ENCODE measurements around the gene PPP2R2B. TPM values are rescaled to one million over a fixed set of nuclear protein-coding genes. Genes with fewer than 3 reads are reported as not detected.

PPP2R2B gene
- total RNA-seq, 1 experiment from 2014 or later = not detected

DNA sequence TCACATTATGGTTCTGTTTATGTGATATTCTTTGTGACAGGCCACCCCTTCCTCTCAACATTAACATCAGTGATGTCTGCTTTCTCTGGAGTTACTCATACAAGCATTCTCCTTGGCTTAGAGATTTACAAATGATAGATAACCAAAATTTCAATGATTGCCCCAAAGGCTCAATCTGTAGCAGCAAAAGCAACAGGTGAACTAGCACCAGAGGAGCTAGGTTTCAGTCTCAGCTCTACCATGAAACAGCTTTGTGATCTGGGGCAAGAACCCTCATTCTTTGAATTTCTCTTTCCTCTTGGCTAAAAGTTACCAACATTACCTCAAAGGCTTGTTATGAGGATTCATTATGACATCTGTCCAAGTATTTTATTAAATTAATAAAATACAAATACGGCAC, 120.5 kb downstream of the PPP2R2B start:
- BruUV-seq (replicated peaks) = no TSS peak
- DNase-seq (ENCODE audit: low read depth, low spot score) = no peak
- no peak overlapping the region for H3K4me3 ChIP-seq (replicated peaks in 1 of 2; ENCODE audit: low read depth in 1 of 2, low read length in 2 of 2)
- no peak overlapping the region for H3K4me2 ChIP-seq (ENCODE audit: low read length)
- no peaks in the 10 kb centered on the region for H4K20me1 ChIP-seq (ENCODE audit: insufficient read depth)
- CTCF ChIA-PET = no interaction called here
- no peaks in the 10 kb centered on the region for H3K4me1 ChIP-seq (ENCODE audit: control insufficient read depth in 1 of 2, insufficient read depth in 2 of 2, low read length in 2 of 2)
- TF ChIP-seq TCF7L2 (IDR thresholded peaks at IDR 0.05; ENCODE audit: borderline replicate concordance, extremely low read depth, insufficient read depth, insufficient read length) (no peak), EZH2phosphoT487 (IDR thresholded peaks at IDR 0.05; ENCODE audit: borderline replicate concordance) (no peak), CBX3 (IDR thresholded peaks at IDR 0.05; ENCODE audit: low read depth) (no peak), RAD21 (IDR thresholded peaks at IDR 0.05; ENCODE audit: low read depth) (no peak), JUND (IDR thresholded peaks at IDR 0.05) (no peak), CEBPB (IDR thresholded peaks at IDR 0.05; ENCODE audit: low read depth) (no peak), SP1 (IDR thresholded peaks at IDR 0.05; ENCODE audit: low read depth) (no peak), SRF (IDR thresholded peaks at IDR 0.05; ENCODE audit: low read depth) (no peak), POLR2A (IDR thresholded peaks at IDR 0.05; ENCODE audit: borderline replicate concordance, extremely low read depth, insufficient read depth, insufficient read length) (no peak), ELF1 (IDR thresholded peaks at IDR 0.05; ENCODE audit: borderline replicate concordance, low read depth) (no peak), POLR2AphosphoS5 (IDR thresholded peaks at IDR 0.05; ENCODE audit: low read depth, low read length) (no peak), EZH2 (IDR thresholded peaks at IDR 0.05) (no peak), EGR1 (IDR thresholded peaks at IDR 0.05; ENCODE audit: low read depth) (no peak)
- TF ChIP-seq, protein P1, sequence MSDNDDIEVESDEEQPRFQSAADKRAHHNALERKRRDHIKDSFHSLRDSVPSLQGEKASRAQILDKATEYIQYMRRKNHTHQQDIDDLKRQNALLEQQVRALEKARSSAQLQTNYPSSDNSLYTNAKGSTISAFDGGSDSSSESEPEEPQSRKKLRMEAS (IDR thresholded peaks at IDR 0.05) = no peak
- TF ChIP-seq, protein P2, sequence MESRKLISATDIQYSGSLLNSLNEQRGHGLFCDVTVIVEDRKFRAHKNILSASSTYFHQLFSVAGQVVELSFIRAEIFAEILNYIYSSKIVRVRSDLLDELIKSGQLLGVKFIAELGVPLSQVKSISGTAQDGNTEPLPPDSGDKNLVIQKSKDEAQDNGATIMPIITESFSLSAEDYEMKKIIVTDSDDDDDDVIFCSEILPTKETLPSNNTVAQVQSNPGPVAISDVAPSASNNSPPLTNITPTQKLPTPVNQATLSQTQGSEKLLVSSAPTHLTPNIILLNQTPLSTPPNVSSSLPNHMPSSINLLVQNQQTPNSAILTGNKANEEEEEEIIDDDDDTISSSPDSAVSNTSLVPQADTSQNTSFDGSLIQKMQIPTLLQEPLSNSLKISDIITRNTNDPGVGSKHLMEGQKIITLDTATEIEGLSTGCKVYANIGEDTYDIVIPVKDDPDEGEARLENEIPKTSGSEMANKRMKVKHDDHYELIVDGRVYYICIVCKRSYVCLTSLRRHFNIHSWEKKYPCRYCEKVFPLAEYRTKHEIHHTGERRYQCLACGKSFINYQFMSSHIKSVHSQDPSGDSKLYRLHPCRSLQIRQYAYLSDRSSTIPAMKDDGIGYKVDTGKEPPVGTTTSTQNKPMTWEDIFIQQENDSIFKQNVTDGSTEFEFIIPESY (IDR thresholded peaks at IDR 0.05; ENCODE audit: extremely low read depth, insufficient replicate concordance, low read length) = no peak
- TF ChIP-seq, protein P3, sequence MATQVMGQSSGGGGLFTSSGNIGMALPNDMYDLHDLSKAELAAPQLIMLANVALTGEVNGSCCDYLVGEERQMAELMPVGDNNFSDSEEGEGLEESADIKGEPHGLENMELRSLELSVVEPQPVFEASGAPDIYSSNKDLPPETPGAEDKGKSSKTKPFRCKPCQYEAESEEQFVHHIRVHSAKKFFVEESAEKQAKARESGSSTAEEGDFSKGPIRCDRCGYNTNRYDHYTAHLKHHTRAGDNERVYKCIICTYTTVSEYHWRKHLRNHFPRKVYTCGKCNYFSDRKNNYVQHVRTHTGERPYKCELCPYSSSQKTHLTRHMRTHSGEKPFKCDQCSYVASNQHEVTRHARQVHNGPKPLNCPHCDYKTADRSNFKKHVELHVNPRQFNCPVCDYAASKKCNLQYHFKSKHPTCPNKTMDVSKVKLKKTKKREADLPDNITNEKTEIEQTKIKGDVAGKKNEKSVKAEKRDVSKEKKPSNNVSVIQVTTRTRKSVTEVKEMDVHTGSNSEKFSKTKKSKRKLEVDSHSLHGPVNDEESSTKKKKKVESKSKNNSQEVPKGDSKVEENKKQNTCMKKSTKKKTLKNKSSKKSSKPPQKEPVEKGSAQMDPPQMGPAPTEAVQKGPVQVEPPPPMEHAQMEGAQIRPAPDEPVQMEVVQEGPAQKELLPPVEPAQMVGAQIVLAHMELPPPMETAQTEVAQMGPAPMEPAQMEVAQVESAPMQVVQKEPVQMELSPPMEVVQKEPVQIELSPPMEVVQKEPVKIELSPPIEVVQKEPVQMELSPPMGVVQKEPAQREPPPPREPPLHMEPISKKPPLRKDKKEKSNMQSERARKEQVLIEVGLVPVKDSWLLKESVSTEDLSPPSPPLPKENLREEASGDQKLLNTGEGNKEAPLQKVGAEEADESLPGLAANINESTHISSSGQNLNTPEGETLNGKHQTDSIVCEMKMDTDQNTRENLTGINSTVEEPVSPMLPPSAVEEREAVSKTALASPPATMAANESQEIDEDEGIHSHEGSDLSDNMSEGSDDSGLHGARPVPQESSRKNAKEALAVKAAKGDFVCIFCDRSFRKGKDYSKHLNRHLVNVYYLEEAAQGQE (IDR thresholded peaks at IDR 0.05; ENCODE audit: low read depth) = no peak
- RAD21 ChIA-PET (ENCODE audit: low non-redundant PET in 1 of 2, low total read pairs in 2 of 2, uncharacterized antibody in 2 of 2, unreplicated experiment in 2 of 2) = no interaction called here
- H2AFZ ChIP-seq (ENCODE audit: low read depth, low read length, poor library complexity, severe bottlenecking) = no peak overlapping the region
- H3K9ac ChIP-seq (ENCODE audit: low read length) = no peak overlapping the region
- no peaks in the 10 kb centered on the region for H3K36me3 ChIP-seq (ENCODE audit: control insufficient read depth in 1 of 2, insufficient read depth in 2 of 2, low read length in 2 of 2)
- H3K9me2 ChIP-seq (ENCODE audit: insufficient read depth) = no peaks in the 10 kb centered on the region
- H3K27me3 ChIP-seq (ENCODE audit: insufficient read depth, low read length) = peaks cover 6% of the 10 kb centered on the region; the same call in 1 of the 2 replicates
- no peaks in the 10 kb centered on the region for H3K9me3 ChIP-seq (ENCODE audit: control insufficient read depth in 1 of 2, insufficient read depth in 1 of 2, low read depth in 1 of 2, low read length in 2 of 2)
- intact Hi-C loops (cut with micrococcal nuclease) = no loop called here
- POLR2A ChIA-PET = no interaction called here
- no peak overlapping the region for H3K27ac ChIP-seq (ENCODE audit: low read depth, low read length)
- ATAC-seq = no peak
- H3K79me2 ChIP-seq (ENCODE audit: insufficient read depth, low read length) = no peaks in the 10 kb centered on the region
